ENCODE results near the gene RIOK2. TPM values are rescaled to one million over a fixed set of nuclear protein-coding genes. Genes with fewer than 3 reads are reported as not detected.

Gene RIOK2
- total RNA-seq = 10 to 100 TPM; 27.3 to 37.7 TPM
- 25.8 TPM for polyA plus RNA-seq (2013, experiment 1 of 2)
- polyA plus RNA-seq (2013, experiment 2 of 2) = 25.2 TPM
- long read RNA-seq, experiment 1, transcript RIOK2-201 (10 exons, 3,922 nt) = major isoform, 7 of 17 reads
- long read RNA-seq, experiment 1, partial matches to known transcripts = 4 of 17 reads
- long read RNA-seq, experiment 1, other reads (novel, unspliced or antisense) = 6 of 17 reads
- long read RNA-seq, experiment 2, transcript RIOK2-201 (10 exons, 3,922 nt) = major isoform, 55 of 62 reads
- long read RNA-seq, experiment 2, partial matches to known transcripts = 4 of 62 reads
- long read RNA-seq, experiment 2, other reads (novel, unspliced or antisense) = 3 of 62 reads
- long read RNA-seq, experiment 3, transcript RIOK2-201 (10 exons, 3,922 nt) = major isoform, 152 of 169 reads
- long read RNA-seq, experiment 3, partial matches to known transcripts = 2 of 169 reads
- long read RNA-seq, experiment 3, other reads (novel, unspliced or antisense) = 10 of 169 reads
- long read RNA-seq, experiment 4, transcript RIOK2-201 (10 exons, 3,922 nt) = major isoform, 91 of 98 reads
- long read RNA-seq, experiment 4, partial matches to known transcripts = 1 of 98 reads
- long read RNA-seq, experiment 4, other reads (novel, unspliced or antisense) = 6 of 98 reads

DNA sequence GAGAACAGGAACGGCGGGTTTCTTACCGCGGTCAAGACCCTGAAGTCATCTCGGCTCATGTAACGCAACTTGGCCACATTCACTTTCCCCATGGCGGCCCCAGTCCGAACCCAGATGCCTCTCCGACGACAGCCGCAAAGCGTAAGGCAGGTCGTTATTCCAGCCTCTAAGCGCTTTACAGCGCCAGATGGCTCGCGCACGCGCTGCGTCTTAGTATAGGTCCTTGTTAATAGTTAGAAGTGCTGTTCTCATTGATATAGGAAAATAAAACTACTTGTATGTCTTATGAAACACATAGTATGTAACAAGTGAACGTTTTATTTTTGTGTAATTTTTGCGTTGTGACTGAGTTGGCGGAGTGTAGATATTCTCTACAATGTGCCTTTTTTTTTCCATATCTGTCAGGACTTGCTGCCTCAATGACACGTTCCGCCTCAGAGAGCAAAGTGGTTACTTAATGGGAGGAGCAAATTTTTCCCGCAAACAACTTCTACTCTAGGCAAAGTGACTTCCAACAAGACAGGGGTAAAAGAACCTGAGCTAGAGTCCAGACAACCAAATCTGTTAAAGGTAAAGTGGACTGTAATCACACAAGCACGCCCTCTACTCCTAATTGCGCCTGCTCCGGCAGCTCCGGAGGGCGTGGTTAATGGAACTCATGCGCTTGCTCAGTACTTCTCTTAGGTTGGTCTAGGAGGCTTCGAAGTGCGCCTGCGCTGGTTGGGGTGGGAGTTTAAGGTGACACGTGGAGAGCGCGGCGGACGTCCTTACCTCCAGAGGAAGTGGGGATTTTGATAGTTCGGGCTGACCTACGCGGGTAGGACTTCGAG, at the start of gene RIOK2:
TSS of gene RIOK2 (minus strand) at position 148 of the 830 bp plus-strand sequence. CDS start at position 92, 56 bp downstream.
- Histone ChIP-seq H3K9ac (ENCODE audit: extremely low read depth, low read length, poor library complexity, severe bottlenecking) (peak within 1 kb of the TSS; percentile 76), H3K9me3 (ENCODE audit: control insufficient read depth, low read length) (peaks cover 10% of the 10 kb centered on the region), H3K4me1 (ENCODE audit: control insufficient read depth, insufficient read depth, low read length) (no peaks in the 10 kb centered on the region), H3K27ac (ENCODE audit: low read depth, low read length) (peak within 1 kb of the TSS; percentile 98), H3K4me3 (ENCODE audit: low read length) (peak within 1 kb of the TSS; percentile 86), H3K36me3 (ENCODE audit: control insufficient read depth, insufficient read depth, low read length) (peaks cover 20% of the 10 kb centered on the region), H3K27me3 (ENCODE audit: control insufficient read depth, insufficient read depth, low read length, poor library complexity, severe bottlenecking) (peaks cover 4% of the 10 kb centered on the region)
- peak within 1 kb of the TSS; percentile 92 for H3K4me3 Mint-ChIP-seq
- peak; percentile 97 for DNase-seq
- TF ChIP-seq, protein P1, sequence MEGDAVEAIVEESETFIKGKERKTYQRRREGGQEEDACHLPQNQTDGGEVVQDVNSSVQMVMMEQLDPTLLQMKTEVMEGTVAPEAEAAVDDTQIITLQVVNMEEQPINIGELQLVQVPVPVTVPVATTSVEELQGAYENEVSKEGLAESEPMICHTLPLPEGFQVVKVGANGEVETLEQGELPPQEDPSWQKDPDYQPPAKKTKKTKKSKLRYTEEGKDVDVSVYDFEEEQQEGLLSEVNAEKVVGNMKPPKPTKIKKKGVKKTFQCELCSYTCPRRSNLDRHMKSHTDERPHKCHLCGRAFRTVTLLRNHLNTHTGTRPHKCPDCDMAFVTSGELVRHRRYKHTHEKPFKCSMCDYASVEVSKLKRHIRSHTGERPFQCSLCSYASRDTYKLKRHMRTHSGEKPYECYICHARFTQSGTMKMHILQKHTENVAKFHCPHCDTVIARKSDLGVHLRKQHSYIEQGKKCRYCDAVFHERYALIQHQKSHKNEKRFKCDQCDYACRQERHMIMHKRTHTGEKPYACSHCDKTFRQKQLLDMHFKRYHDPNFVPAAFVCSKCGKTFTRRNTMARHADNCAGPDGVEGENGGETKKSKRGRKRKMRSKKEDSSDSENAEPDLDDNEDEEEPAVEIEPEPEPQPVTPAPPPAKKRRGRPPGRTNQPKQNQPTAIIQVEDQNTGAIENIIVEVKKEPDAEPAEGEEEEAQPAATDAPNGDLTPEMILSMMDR (conservative IDR thresholded peaks at IDR 0.05) = no peak
- peaks cover 9% of the 10 kb centered on the region for H3K9me3 Mint-ChIP-seq
- H3K4me1 Mint-ChIP-seq = peaks cover 6% of the 10 kb centered on the region
- peaks cover 32% of the 10 kb centered on the region for H3K27me3 Mint-ChIP-seq (ENCODE audit: insufficient read depth)
- H3K36me3 Mint-ChIP-seq (ENCODE audit: low read depth) = peaks cover 30% of the 10 kb centered on the region
- WGBS, 2 experiments (ENCODE audit: insufficient coverage in 1 of 2, insufficient read length in 1 of 2) = 0 to 3% methylated on average over 25 to 44 of the region's 44 CpGs
- peak within 1 kb of the TSS; percentile 99 for H3K27ac Mint-ChIP-seq

DNA sequence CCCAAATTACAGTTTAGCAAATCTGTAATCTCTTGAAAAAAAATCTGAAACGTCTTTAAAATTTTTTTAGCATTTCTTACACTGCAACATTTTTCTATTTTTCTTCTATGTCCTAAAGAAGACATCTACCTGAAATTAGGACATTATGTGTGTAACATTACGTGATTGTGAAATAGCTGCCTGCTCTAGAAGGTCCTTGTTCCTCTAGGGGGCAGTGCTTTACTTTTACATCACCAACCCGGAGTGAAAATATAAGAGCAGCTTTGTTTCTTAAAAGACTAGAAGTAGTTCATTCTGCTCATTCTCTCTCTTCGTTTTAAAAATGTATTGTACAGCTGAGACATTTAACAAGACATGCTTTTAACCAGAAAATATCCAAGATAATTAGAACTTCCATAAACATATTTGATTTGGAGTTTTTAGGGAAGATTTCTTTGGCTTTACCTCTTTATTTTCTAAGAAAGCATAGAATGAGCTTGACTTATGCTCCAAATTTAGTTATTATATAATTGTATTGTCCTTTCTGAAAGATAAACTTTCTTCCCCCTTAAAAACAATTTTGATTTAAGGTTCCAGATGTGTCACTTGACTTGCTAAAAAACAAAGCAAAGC, 48.1 kb upstream of the RIOK2 start:
- DNase-seq = peak; percentile 65
- peaks cover 17% of the 10 kb centered on the region for H3K9me3 Mint-ChIP-seq
- Histone ChIP-seq H3K9ac (ENCODE audit: extremely low read depth, low read length, poor library complexity, severe bottlenecking) (no peak overlapping the region), H3K27me3 (ENCODE audit: control insufficient read depth, insufficient read depth, low read length, poor library complexity, severe bottlenecking) (no peaks in the 10 kb centered on the region), H3K27ac (ENCODE audit: low read depth, low read length) (no peak overlapping the region), H3K4me3 (ENCODE audit: low read length) (no peak overlapping the region), H3K36me3 (ENCODE audit: control insufficient read depth, insufficient read depth, low read length) (no peaks in the 10 kb centered on the region), H3K4me1 (ENCODE audit: control insufficient read depth, insufficient read depth, low read length) (no peaks in the 10 kb centered on the region), H3K9me3 (ENCODE audit: control insufficient read depth, low read length) (no peaks in the 10 kb centered on the region)
- no peaks in the 10 kb centered on the region for H3K4me1 Mint-ChIP-seq
- H3K4me3 Mint-ChIP-seq = no peak overlapping the region
- no peak overlapping the region for H3K27ac Mint-ChIP-seq
- no peaks in the 10 kb centered on the region for H3K36me3 Mint-ChIP-seq (ENCODE audit: low read depth)
- H3K27me3 Mint-ChIP-seq (ENCODE audit: insufficient read depth) = no peaks in the 10 kb centered on the region
- 13% methylated on average over 4 of the region's 4 CpGs; no CpG with 5 or more reads in 1 of the 2 experiments for WGBS, 2 experiments (ENCODE audit: insufficient coverage in 1 of 2, insufficient read length in 1 of 2)
- TF ChIP-seq, protein P1 (conservative IDR thresholded peaks at IDR 0.05) = peak; percentile 91
